ENCODE measurements around the gene TMEM238L.

DNA sequence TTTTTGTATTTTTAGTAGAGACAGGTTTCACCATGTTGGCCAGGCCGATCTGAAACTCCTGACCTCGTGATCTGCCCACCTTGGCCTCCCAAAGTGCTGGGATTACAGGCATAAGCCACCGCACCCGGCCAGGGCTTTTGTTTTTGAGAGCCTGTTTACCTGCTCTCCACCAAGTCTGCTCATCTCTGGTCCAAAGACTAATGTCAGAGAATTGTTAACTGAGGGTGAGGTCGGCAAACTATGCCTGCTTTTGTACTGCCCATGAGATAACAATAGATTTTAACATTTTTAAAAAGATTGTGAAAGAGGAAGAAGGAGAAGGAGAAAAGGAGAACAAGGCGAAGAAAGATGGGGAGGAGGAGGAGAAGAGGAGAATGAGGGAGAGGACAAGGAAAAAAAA is 26.0 kb downstream of the TMEM238L start:
- TF ChIP-seq, protein P1, sequence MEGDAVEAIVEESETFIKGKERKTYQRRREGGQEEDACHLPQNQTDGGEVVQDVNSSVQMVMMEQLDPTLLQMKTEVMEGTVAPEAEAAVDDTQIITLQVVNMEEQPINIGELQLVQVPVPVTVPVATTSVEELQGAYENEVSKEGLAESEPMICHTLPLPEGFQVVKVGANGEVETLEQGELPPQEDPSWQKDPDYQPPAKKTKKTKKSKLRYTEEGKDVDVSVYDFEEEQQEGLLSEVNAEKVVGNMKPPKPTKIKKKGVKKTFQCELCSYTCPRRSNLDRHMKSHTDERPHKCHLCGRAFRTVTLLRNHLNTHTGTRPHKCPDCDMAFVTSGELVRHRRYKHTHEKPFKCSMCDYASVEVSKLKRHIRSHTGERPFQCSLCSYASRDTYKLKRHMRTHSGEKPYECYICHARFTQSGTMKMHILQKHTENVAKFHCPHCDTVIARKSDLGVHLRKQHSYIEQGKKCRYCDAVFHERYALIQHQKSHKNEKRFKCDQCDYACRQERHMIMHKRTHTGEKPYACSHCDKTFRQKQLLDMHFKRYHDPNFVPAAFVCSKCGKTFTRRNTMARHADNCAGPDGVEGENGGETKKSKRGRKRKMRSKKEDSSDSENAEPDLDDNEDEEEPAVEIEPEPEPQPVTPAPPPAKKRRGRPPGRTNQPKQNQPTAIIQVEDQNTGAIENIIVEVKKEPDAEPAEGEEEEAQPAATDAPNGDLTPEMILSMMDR (IDR thresholded peaks at IDR 0.05 in 8 of 11, conservative IDR thresholded peaks at IDR 0.05 in 3 of 11): no peak
- no peak for TF ChIP-seq POLR2A (IDR thresholded peaks at IDR 0.05)
